Smooth muscle cell (in vitro differentiated cells): ENCODE results near the gene UPF1. TPM values are rescaled to one million over a fixed set of nuclear protein-coding genes. Genes with fewer than 3 reads are reported as not detected.

ENCODE experiments used
- DNase-seq: peaks from one replicate; lab custom pipeline; 2025; ENCODE audit not compliant: unreplicated experiment; lab: John Stamatoyannopoulos, UW
- H2AFZ ChIP-seq: fragments of 200-600 bp; sonication (generic); 2 replicates; pipeline ENCODE4 v1.6.0; 2016; ENCODE audit warnings: antibody characterized with exemption, low read depth, mild to moderate bottlenecking
- H3F3A ChIP-seq: fragments of 200-600 bp; sonication (generic); 2 replicates; pipeline ENCODE4 v1.6.0; 2017; ENCODE audit warnings: antibody characterized with exemption, low read depth
- H3K27ac ChIP-seq: fragments of 200-600 bp; sonication (generic); 2 replicates; pipeline ENCODE4 v1.5.1; 2016; ENCODE audit warnings: low read depth, mild to moderate bottlenecking
- H3K27me3 ChIP-seq: fragments of 200-600 bp; sonication (generic); 2 replicates; pipeline ENCODE4 v1.6.1; 2016; ENCODE audit warnings: low read depth, mild to moderate bottlenecking
- H3K36me3 ChIP-seq: fragments of 200-600 bp; sonication (generic); 2 replicates; pipeline ENCODE4 v1.5.1; 2016; ENCODE audit warnings: low read depth
- H3K4me1 ChIP-seq: fragments of 200-600 bp; sonication (generic); 2 replicates; pipeline ENCODE4 v1.5.1; 2016; ENCODE audit warnings: low read depth
- H3K4me2 ChIP-seq: fragments of 200-600 bp; sonication (generic); 2 replicates; pipeline ENCODE4 v1.6.0; 2016; ENCODE audit warnings: mild to moderate bottlenecking
- H3K4me3 ChIP-seq: fragments of 200-600 bp; sonication (generic); 2 replicates; pipeline ENCODE4 v1.5.1; 2016; ENCODE audit warnings: mild to moderate bottlenecking
- H3K79me2 ChIP-seq: fragments of 200-600 bp; sonication (generic); 2 replicates; pipeline ENCODE4 v1.6.0; 2016; ENCODE audit warnings: low read depth, mild to moderate bottlenecking
- H3K9ac ChIP-seq: fragments of 200-600 bp; sonication (generic); 2 replicates; pipeline ENCODE4 v1.6.0; 2016; ENCODE audit warnings: low read depth
- H3K9me3 ChIP-seq: fragments of 200-600 bp; sonication (generic); replicated peaks from 2 replicates; pipeline ENCODE4 v1.5.1; 2016; ENCODE audit warnings: low read depth
- H4K20me1 ChIP-seq: fragments of 200-600 bp; sonication (generic); 2 replicates; pipeline ENCODE4 v1.6.0; 2016; ENCODE audit warnings: low read depth
- whole genome bisulfite sequencing: methylation state at CpG from one replicate; pipeline ENCODE4 v1.1.7; 2016; ENCODE audit warnings: low lambda C conversion rate; 5-methylcytosine and 5-hydroxymethylcytosine counted together
- polyA plus RNA-seq: library from polyadenylated mRNA; unstranded; fragments of >200 nt; fragmentation: Nextera tagmentation; extraction: Ambion mirVana; gene quantifications from 2 replicates; pipeline ENCODE4 v1.2.1, GENCODE V29; 2016
- total RNA-seq: library from RNA; depleted of rRNA; stranded (reverse); fragments of >200 nt; gene quantifications from 2 replicates; pipeline ENCODE4 v1.2.3, GENCODE V29; 2014
- TF ChIP-seq, protein P1 (sequence below): fragments of 200-600 bp; sonication (generic); IDR thresholded peaks from 2 replicates; pipeline ENCODE4 v1.5.1; 2017; ENCODE audit warnings: borderline replicate concordance, mild to moderate bottlenecking, antibody characterized with exemption; ENCODE audit not compliant: insufficient read depth, poor library complexity, severe bottlenecking

UPF1 gene
- total and polyA plus RNA-seq, 2 experiments from 2014 or later: 30.3 to 37.8 TPM

DNA sequence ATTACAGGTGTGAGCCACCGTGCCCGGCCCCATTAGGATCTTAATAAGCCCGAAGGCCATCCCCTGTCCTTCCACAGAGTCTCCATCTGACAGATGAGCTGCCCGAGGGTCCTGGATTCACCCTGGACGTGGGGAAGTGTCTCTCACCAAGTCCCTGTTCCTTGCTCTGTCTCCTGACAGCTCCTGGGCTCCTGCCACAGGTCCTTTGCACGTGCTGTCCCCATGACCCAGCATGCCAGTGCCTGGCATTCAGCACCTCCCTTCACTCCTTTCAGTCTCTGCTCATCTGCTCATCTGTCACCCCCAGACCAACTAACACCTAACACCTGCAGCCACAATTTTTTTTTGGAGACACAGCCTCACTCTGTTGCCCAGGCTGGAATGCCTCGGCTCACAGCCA lies 49.7 kb downstream of the UPF1 start:
- H3K27ac ChIP-seq: no peak overlapping the region
- DNase-seq: no peak
- WGBS: 95% methylated on average over 7 of the region's 7 CpGs
- H3K4me1 ChIP-seq: no peaks in the 10 kb centered on the region
- no peaks in the 10 kb centered on the region for H3K79me2 ChIP-seq
- no peak overlapping the region for H3K4me2 ChIP-seq
- no peak overlapping the region for H3K4me3 ChIP-seq
- H4K20me1 ChIP-seq: no peaks in the 10 kb centered on the region
- H3K36me3 ChIP-seq: no peaks in the 10 kb centered on the region
- H3K9ac ChIP-seq: no peak overlapping the region
- H3K27me3 ChIP-seq: no peaks in the 10 kb centered on the region
- H3F3A ChIP-seq: no peaks in the 10 kb centered on the region
- TF ChIP-seq, protein P1, sequence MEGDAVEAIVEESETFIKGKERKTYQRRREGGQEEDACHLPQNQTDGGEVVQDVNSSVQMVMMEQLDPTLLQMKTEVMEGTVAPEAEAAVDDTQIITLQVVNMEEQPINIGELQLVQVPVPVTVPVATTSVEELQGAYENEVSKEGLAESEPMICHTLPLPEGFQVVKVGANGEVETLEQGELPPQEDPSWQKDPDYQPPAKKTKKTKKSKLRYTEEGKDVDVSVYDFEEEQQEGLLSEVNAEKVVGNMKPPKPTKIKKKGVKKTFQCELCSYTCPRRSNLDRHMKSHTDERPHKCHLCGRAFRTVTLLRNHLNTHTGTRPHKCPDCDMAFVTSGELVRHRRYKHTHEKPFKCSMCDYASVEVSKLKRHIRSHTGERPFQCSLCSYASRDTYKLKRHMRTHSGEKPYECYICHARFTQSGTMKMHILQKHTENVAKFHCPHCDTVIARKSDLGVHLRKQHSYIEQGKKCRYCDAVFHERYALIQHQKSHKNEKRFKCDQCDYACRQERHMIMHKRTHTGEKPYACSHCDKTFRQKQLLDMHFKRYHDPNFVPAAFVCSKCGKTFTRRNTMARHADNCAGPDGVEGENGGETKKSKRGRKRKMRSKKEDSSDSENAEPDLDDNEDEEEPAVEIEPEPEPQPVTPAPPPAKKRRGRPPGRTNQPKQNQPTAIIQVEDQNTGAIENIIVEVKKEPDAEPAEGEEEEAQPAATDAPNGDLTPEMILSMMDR: no peak
- H2AFZ ChIP-seq: no peak overlapping the region
- H3K9me3 ChIP-seq: no peaks in the 10 kb centered on the region

DNA sequence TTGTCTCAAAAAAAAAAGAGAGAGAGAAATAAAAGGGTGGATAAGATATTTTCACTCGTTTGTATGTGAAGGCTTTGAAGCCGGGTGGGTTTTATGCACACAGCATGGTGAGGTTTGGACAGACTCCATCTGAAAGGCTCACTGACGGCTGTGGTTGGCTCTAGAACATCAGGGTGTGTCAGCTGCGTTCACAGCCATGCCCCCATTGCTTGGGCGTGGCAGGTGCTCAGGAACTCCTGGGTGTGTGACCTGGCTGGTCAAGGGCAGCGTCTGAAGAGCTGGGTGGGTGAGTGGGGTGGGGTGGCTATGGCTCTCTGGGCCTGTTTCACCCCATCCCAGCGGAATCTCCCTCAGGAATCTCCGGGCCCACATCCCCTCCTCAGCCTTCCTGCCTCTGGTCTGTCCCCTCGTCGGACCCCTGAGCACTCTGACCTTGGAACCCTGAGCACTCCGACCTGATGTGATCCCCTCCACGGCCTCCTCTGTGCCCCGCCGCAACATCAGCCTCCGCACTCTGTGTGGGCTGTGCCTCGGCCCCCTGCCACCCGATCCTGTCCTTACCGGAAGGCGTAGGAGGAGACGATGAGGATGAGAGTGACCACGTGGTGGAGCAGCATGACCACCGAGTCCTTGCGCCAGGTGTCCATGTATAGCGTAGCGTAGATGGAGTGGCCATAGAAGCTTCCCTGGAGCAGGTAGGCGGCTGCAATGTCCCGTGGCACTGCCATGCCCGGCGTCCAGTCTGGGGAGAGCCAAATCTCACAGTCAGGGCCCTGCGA lies 52.0 kb downstream of the UPF1 start:
- Histone ChIP-seq H3K4me2 (no peak overlapping the region), H3K4me1 (no peaks in the 10 kb centered on the region), H3F3A (no peaks in the 10 kb centered on the region), H2AFZ (no peak overlapping the region), H3K36me3 (no peaks in the 10 kb centered on the region), H3K27ac (no peak overlapping the region), H3K79me2 (no peaks in the 10 kb centered on the region), H3K9ac (no peak overlapping the region), H3K4me3 (no peak overlapping the region), H3K27me3 (no peaks in the 10 kb centered on the region), H3K9me3 (no peaks in the 10 kb centered on the region), H4K20me1 (no peaks in the 10 kb centered on the region)
- WGBS: 94% methylated on average over 30 of the region's 30 CpGs
- no peak for DNase-seq
- TF ChIP-seq, protein P1: no peak

DNA sequence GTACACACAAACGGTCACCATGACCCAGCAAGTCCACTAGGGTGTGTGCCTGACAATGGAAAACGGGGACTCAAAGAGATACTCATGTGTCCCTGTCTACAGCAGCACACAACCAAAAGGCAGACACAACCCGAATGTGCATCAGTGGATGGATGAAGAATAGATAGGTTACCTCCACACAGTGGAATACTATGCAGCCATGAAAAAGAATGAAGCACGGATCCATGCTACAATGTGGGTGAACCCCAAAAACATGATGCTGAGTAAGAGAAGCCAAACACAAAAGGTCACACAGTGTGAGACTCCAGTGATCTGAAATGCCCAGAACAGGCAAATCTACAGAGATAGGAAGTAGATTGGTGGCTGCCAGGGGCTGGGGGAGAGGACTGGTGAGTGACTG lies 55.2 kb downstream of the UPF1 start:
- DNase-seq: no peak
- Histone ChIP-seq H3K4me2 (no peak overlapping the region), H3K36me3 (no peaks in the 10 kb centered on the region), H3K27me3 (no peaks in the 10 kb centered on the region), H3K9me3 (no peaks in the 10 kb centered on the region), H3K9ac (no peak overlapping the region), H3F3A (no peaks in the 10 kb centered on the region), H3K4me3 (no peak overlapping the region), H3K4me1 (no peaks in the 10 kb centered on the region), H3K27ac (no peak overlapping the region), H3K79me2 (no peaks in the 10 kb centered on the region), H2AFZ (no peak overlapping the region), H4K20me1 (no peaks in the 10 kb centered on the region)
- WGBS: 98% methylated on average over 4 of the region's 4 CpGs
- TF ChIP-seq, protein P1: no peak
